B cell (primary cell): Measurements from ENCODE around the gene CD180. TPM values are rescaled to one million over a fixed set of nuclear protein-coding genes. Genes with fewer than 3 reads are reported as not detected.

Experiments used
- ATAC-seq: fragments of 200-7000 bp; cut with Tn5 transposase; one replicate; pipeline ENCODE4 v1.10.0; 2021; ENCODE audit warnings: low read depth, mild to moderate bottlenecking, moderate number of reproducible peaks, moderate library complexity
- CTCF ChIA-PET: fragments of 350-600 bp; sonication (Branson Sonifier 250); formaldehyde crosslinking; loops from one replicate; lab custom pipeline; 2021; ENCODE audit warnings: antibody characterized with exemption, inconsistent platforms; lab: Charles Lee
- POLR2A ChIA-PET: fragments of 350-600 bp; sonication (Branson Sonifier 250); formaldehyde crosslinking; loops from one replicate; lab custom pipeline; 2021; ENCODE audit warnings: antibody characterized with exemption; lab: Charles Lee
- DNase-seq: peaks from one replicate; pipeline ENCODE4 v3.0.0; 2013
- H2AFZ ChIP-seq: 2 replicates; pipeline ENCODE4 v1.6.1; 2012; ENCODE audit warnings: mild to moderate bottlenecking, low read depth, low read length; ENCODE audit not compliant: insufficient read depth, poor library complexity, severe bottlenecking
- H3K27ac ChIP-seq, 2 donors: 1 replicate in 1 of 2; 2 replicates in 1 of 2; pipeline ENCODE4 v1.5.1; 2012 to 2013; ENCODE audit warnings: low read length in 2 of 2, mild to moderate bottlenecking in 2 of 2, moderate library complexity in 1 of 2
- H3K27me3 ChIP-seq, 4 experiments: fragments of 200-600 bp in 1 of 4; sonication (generic) in 1 of 4; replicated peaks in 1 of 4; 1 replicate in 2 of 4; 2 replicates in 2 of 4; pipeline versions ENCODE4 v1.6.1 to v1.7.0; 2013 to 2016; ENCODE audit warnings: low read length in 3 of 4, mild to moderate bottlenecking in 2 of 4, mixed read lengths in 1 of 4, moderate library complexity in 1 of 4; ENCODE audit not compliant: insufficient read depth in 4 of 4, control insufficient read depth in 3 of 4; ENCODE audit errors: control extremely low read depth in 1 of 4
- H3K36me3 ChIP-seq, 2 experiments: replicated peaks in 1 of 2; 1 replicate in 1 of 2; 2 replicates in 1 of 2; pipeline versions ENCODE4 v1.6.1 to v1.7.1; 2013; ENCODE audit warnings: low read length in 1 of 2; ENCODE audit not compliant: insufficient read depth in 2 of 2, control insufficient read depth in 1 of 2; ENCODE audit errors: control extremely low read depth in 1 of 2, extremely low read depth in 1 of 2
- H3K4me1 ChIP-seq, 2 donors: fragments of 200-600 bp in 1 of 2; sonication (generic) in 1 of 2; 1 replicate in 1 of 2; 2 replicates in 1 of 2; pipeline versions ENCODE4 v1.5.1 to v1.6.1; 2013 to 2017; ENCODE audit warnings: low read length in 2 of 2; ENCODE audit not compliant: control insufficient read depth in 2 of 2, insufficient read depth in 2 of 2
- H3K4me2 ChIP-seq: replicated peaks from 2 replicates; pipeline ENCODE3; 2012; ENCODE audit warnings: mild to moderate bottlenecking, low read depth, low read length; ENCODE audit not compliant: poor library complexity, severe bottlenecking
- H3K4me3 ChIP-seq, 5 experiments: fragments of 200-600 bp in 1 of 5; sonication (generic) in 1 of 5; 1 replicate in 3 of 5; 2 replicates in 2 of 5; pipeline versions ENCODE4 v1.5.1 to v1.7.0; 2011 to 2016; ENCODE audit warnings: low read length in 4 of 5, mild to moderate bottlenecking in 4 of 5, low read depth in 2 of 5, control low read depth in 1 of 5, moderate library complexity in 1 of 5; ENCODE audit not compliant: insufficient read depth in 1 of 5; ENCODE audit errors: control extremely low read depth in 1 of 5, extremely low read depth in 1 of 5
- H3K79me2 ChIP-seq: fragments of 200-600 bp; sonication (generic); one replicate; pipeline ENCODE4 v1.6.0; 2016; ENCODE audit warnings: low read length; ENCODE audit not compliant: control insufficient read depth, insufficient read depth
- H3K9ac ChIP-seq: fragments of 200-600 bp; sonication (generic); 2 replicates; pipeline ENCODE4 v1.6.1; 2017; ENCODE audit warnings: mild to moderate bottlenecking, low read length, moderate library complexity
- H3K9me3 ChIP-seq, 3 donors: one replicate each; pipeline versions ENCODE4 v1.6.1 to v1.7.1; 2013; ENCODE audit warnings: low read length in 2 of 3; ENCODE audit not compliant: control insufficient read depth in 2 of 3, insufficient read depth in 1 of 3; ENCODE audit errors: control extremely low read depth in 1 of 3
- H4K20me1 ChIP-seq: 2 replicates; pipeline ENCODE4 v1.6.0; 2012; ENCODE audit warnings: mild to moderate bottlenecking, low read length; ENCODE audit not compliant: insufficient read depth, control insufficient read depth, poor library complexity, severe bottlenecking
- H3K27ac Mint-ChIP-seq: one replicate; pipeline ENCODE4 v1.8.0; 2021; ENCODE audit warnings: mixed read lengths
- H3K27me3 Mint-ChIP-seq: one replicate; pipeline ENCODE4 v1.8.0; 2021; ENCODE audit warnings: mixed read lengths
- H3K4me1 Mint-ChIP-seq: one replicate; pipeline ENCODE4 v1.8.0; 2021; ENCODE audit warnings: mixed read lengths
- H3K4me3 Mint-ChIP-seq: one replicate; pipeline ENCODE4 v1.8.0; 2021; ENCODE audit warnings: mixed read lengths
- H3K9me3 Mint-ChIP-seq: one replicate; pipeline ENCODE4 v1.8.0; 2022; ENCODE audit warnings: mixed read lengths; ENCODE audit not compliant: insufficient read depth
- EZH2 ChIP-seq: IDR thresholded peaks from 2 replicates; pipeline ENCODE4 v1.6.1; 2012; ENCODE audit warnings: borderline replicate concordance, low read depth, mild to moderate bottlenecking, moderate library complexity, low read length; ENCODE audit not compliant: insufficient read depth, poor library complexity, severe bottlenecking
- WGBS: methylation state at CpG from one replicate; pipeline ENCODE4 v1.1.5; 2013; ENCODE audit warnings: missing lambda C conversion rate; ENCODE audit not compliant: insufficient coverage; 5-methylcytosine and 5-hydroxymethylcytosine counted together
- intact Hi-C: fragments of 100-400 bp; cut with micrococcal nuclease; formaldehyde crosslinking; loops from one replicate; pipeline ENCODE4 v1.10.0; 2022
- polyA plus RNA-seq: library from polyadenylated mRNA; depleted of rRNA; stranded (reverse); fragments of >200 nt; gene quantifications from 2 replicates; pipeline ENCODE4 v1.2.3, GENCODE V29; 2012
- total RNA-seq, 2 donors: library from RNA; stranded (reverse); fragments of 120-200 nt in 1 of 2; gene quantifications; 1 replicate in 1 of 2; 2 replicates in 1 of 2; pipeline versions ENCODE4 v1.2.3 to v1.2.4, GENCODE V29; 2013 to 2022
- TF ChIP-seq, protein P1 (sequence below): fragments of 200-600 bp; IDR thresholded peaks from one replicate; pipeline ENCODE4 v1.8.0; 2022; ENCODE audit warnings: antibody characterized with exemption, mild to moderate bottlenecking

The CD180 gene
- total and polyA plus RNA-seq, 2 donors (not counting 1 experiment from before 2014, with no cell fraction given): 16.1 to 16.4 TPM

DNA sequence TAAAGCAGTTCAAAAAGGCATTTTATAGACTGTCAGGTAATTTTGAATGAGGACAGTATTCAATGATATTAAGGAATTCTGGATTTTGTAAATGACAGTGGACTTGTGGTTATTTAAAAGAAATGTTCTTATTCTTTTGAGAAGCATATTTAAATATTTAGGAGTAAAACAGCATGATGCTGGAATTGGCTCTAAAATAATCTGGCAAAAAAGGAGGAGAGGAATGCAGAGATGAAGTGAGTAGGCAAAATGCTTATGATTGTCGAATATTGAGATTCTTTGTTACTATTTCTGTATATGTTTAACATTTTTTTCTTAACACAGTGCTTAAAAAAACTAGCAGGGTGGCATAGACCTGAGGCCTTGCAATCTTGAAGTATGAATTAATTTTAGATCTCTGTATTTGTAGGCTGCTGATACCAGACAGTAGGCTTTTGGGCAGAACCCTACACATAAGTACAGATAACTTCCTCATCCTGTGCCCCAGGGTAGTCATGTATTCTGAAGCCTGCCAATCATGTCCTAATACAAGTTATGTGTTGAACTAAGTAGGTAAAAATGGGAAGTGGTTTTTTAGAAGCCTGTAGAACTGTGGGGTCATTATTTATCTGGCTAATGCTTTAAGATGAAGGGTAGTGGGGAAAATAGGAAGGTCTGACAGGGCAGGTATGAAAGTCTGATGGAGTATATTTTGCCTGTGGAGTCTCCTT is 9.4 kb downstream of the CD180 start:
- Histone ChIP-seq H2AFZ (no peak overlapping the region), H3K4me2 (peak overlapping the region; percentile 89), H3K4me3 (peak overlapping the region in 2 of 5 experiments; percentile 10 to 35), H3K36me3 (peaks cover 13 to 95% of the 10 kb centered on the region in 2 experiments), H3K9me3 (peaks cover 0 to 7% (median 0%) of the 10 kb centered on the region in 3 donors), H4K20me1 (peaks cover 74% of the 10 kb centered on the region), H3K4me1 (peaks cover 88 to 91% of the 10 kb centered on the region in 2 donors), H3K9ac (peak overlapping the region; percentile 25), H3K27ac (peak overlapping the region in 1 of 2 donors; percentile 98), H3K79me2 (peaks cover 100% of the 10 kb centered on the region), H3K27me3 (no peaks in the 10 kb centered on the region)
- ATAC-seq (peak; percentile 99), DNase-seq (peak; percentile 80)
- no peak for TF ChIP-seq EZH2
- TF ChIP-seq, protein P1, sequence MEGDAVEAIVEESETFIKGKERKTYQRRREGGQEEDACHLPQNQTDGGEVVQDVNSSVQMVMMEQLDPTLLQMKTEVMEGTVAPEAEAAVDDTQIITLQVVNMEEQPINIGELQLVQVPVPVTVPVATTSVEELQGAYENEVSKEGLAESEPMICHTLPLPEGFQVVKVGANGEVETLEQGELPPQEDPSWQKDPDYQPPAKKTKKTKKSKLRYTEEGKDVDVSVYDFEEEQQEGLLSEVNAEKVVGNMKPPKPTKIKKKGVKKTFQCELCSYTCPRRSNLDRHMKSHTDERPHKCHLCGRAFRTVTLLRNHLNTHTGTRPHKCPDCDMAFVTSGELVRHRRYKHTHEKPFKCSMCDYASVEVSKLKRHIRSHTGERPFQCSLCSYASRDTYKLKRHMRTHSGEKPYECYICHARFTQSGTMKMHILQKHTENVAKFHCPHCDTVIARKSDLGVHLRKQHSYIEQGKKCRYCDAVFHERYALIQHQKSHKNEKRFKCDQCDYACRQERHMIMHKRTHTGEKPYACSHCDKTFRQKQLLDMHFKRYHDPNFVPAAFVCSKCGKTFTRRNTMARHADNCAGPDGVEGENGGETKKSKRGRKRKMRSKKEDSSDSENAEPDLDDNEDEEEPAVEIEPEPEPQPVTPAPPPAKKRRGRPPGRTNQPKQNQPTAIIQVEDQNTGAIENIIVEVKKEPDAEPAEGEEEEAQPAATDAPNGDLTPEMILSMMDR: no peak
- Mint-ChIP-seq H3K9me3 (no peaks in the 10 kb centered on the region), H3K27ac (peak overlapping the region; percentile 97), H3K4me3 (peak overlapping the region; percentile 77), H3K4me1 (peaks cover 84% of the 10 kb centered on the region), H3K27me3 (no peaks in the 10 kb centered on the region)
- POLR2A ChIA-PET: interaction anchor here (0.7 kb wide), 2 partner anchors 20 to 22 kb away, joined by 3 read pairs; no protein-coding TSS in a partner anchor
- WGBS: no CpG with 5 or more reads among the region's 1 CpG
- CTCF ChIA-PET: no interaction called here
- intact Hi-C loops: loop anchor here (1.0 to 2.0 kb wide), 3 partner anchors 9 to 21 kb away; partner anchors contain the start of gene CD180

DNA sequence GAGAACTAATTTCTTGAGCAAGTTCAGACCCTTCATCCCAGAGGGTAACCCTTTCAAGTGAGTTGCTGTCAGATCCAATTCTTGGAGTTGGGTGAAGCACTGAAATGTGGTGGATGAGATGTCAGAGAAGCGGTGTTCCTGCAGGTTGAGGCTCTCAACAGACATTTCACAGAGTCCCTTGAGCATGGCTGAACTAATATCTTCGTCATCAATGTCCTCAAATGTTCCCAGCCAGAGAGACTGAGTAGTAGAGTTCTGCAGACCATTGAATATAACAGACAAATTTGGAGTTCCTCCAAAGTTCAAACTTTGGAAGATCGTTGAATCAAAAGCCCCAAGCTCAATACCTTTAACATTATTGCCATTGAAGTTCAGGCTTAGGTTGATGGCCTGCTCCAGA is 12.7 kb downstream of the CD180 start:
- Histone ChIP-seq H4K20me1 (peaks cover 60% of the 10 kb centered on the region), H3K9ac (no peak overlapping the region), H3K79me2 (peaks cover 100% of the 10 kb centered on the region), H3K4me3 (no peak overlapping the region), H3K27me3 (no peaks in the 10 kb centered on the region), H3K9me3 (peaks cover 0 to 23% (median 8%) of the 10 kb centered on the region in 3 donors), H3K36me3 (peaks cover 9 to 92% of the 10 kb centered on the region in 2 experiments), H2AFZ (no peak overlapping the region), H3K4me1 (peaks cover 76 to 80% of the 10 kb centered on the region in 2 donors), H3K27ac (peak overlapping the region in 1 of 2 donors; percentile 43), H3K4me2 (no peak overlapping the region)
- DNase-seq (no peak), ATAC-seq (no peak)
- intact Hi-C loops: no loop called here
- WGBS: 100% methylated on average over 1 of the region's 3 CpGs
- POLR2A ChIA-PET: no interaction called here
- H3K27me3 Mint-ChIP-seq: no peaks in the 10 kb centered on the region
- TF ChIP-seq EZH2: no peak
- TF ChIP-seq, protein P1: no peak
- H3K9me3 Mint-ChIP-seq: peaks cover 3% of the 10 kb centered on the region
- H3K4me1 Mint-ChIP-seq: peaks cover 74% of the 10 kb centered on the region
- CTCF ChIA-PET: interaction anchor here (1.5 kb wide), 1 partner anchor 18 kb away, joined by 5 read pairs; no protein-coding TSS in a partner anchor
- no peak overlapping the region for H3K4me3 Mint-ChIP-seq
- H3K27ac Mint-ChIP-seq: peak overlapping the region; percentile 55
